Ovary (tissue), 9 donors: ENCODE measurements around the gene ALPK3. TPM values are rescaled to one million over a fixed set of nuclear protein-coding genes. Genes with fewer than 3 reads are reported as not detected.

Experiments
- DNase-seq, 5 donors: peaks; one replicate each; pipeline ENCODE4 v3.0.0-alpha.2; 2019 to 2020
- H3K27ac ChIP-seq, 2 donors: fragments of 200-600 bp; one replicate each; pipeline versions ENCODE4 v1.5.1 to v1.8.0; 2019 to 2022
- H3K27me3 ChIP-seq: fragments of 200-600 bp; one replicate; pipeline ENCODE4 v1.8.0; 2022
- H3K36me3 ChIP-seq: fragments of 200-600 bp; sonication (generic); one replicate; pipeline ENCODE4 v1.5.1; 2019
- H3K4me1 ChIP-seq: one replicate; pipeline ENCODE4 v1.8.1; 2013; ENCODE audit warnings: mild to moderate bottlenecking, moderate library complexity; ENCODE audit not compliant: insufficient read depth
- H3K4me3 ChIP-seq: fragments of 200-600 bp; sonication (generic); one replicate; pipeline ENCODE4 v1.5.1; 2017
- H3K9me3 ChIP-seq, 2 donors: fragments of 200-600 bp in 1 of 2; sonication (generic) in 1 of 2; one replicate each; pipeline versions ENCODE4 v1.5.1 to v1.8.1; 2013 to 2019; ENCODE audit warnings: mild to moderate bottlenecking in 1 of 2, moderate library complexity in 1 of 2
- CTCF ChIP-seq, 3 donors: fragments of 450-650 bp in 2 of 3; fragments of 200-600 bp in 1 of 3; IDR thresholded peaks; one replicate each; pipeline versions ENCODE4 v1.5.1 to v1.8.0; 2016 to 2022; ENCODE audit warnings: antibody characterized with exemption in 3 of 3, mild to moderate bottlenecking in 1 of 3
- EP300 ChIP-seq: sonication (generic); formaldehyde crosslinking; IDR thresholded peaks from one replicate; pipeline ENCODE4 v1.6.1; 2017; ENCODE audit warnings: antibody characterized with exemption
- POLR2A ChIP-seq: fragments of 450-650 bp; IDR thresholded peaks from one replicate; pipeline ENCODE4 v1.6.1; 2017; ENCODE audit warnings: antibody characterized with exemption, mild to moderate bottlenecking, moderate library complexity
- WGBS, 3 donors: extraction: QIAGEN DNeasy Blood & Tissue Kit in 1 of 3; methylation state at CpG; one replicate each; pipeline versions ENCODE4 v1.1.5 to v1.1.7; 2013 to 2017; 5-methylcytosine and 5-hydroxymethylcytosine counted together
- intact Hi-C, 4 donors: fragments of 100-400 bp; cut with DNase I; formaldehyde crosslinking; loops; one replicate each; pipeline versions ENCODE4 v1.11.0 to v1.15.1; 2022 to 2023
- polyA plus RNA-seq, 2 donors: library from polyadenylated mRNA; stranded (reverse); fragments of 200-250 nt in 1 of 2; fragments of 350-450 nt in 1 of 2; fragmentation: Illumina TruSeq in 1 of 2; extraction: RNeasy Lipid Tissue Mini Kit (QIAGEN cat#74804) in 1 of 2; gene quantifications; one replicate each; pipeline ENCODE4 v1.2.3, GENCODE V29; 2013 to 2014
- total RNA-seq, 7 donors: library from RNA; depleted of rRNA in 2 of 7; stranded (reverse); fragments of >200 nt in 2 of 7; fragmentation: NEBNext Ultra II Directional in 3 of 7; extraction: Animal tissue kit (Norgen Biotek cat#: 25700) in 3 of 7; gene quantifications; one replicate each; pipeline versions ENCODE4 v1.1.0 to v1.2.4, GENCODE V29; 2016 to 2023
- donor health status: DM: no; HTN: no; CAD: no; lungs with moderate emphysema.
- donor health status: DM: no; HTN: no; CAD: no.
- donor health status: Bipolar disorder and iron deficiency.
- donor health status: DM: yes; HTN: yes; CAD: no.
- donor health status: DM: no; HTN: no; CAD: no.
- donor health status: DM: yes; HTN: yes; CAD: no.

The ALPK3 gene
- total and polyA plus RNA-seq, 9 donors, result 0.48 to 2.8 (median 1.0) TPM

GRCh38 chr15:84909782-84910181 is 92.6 kb downstream of the ALPK3 start:
- intact Hi-C loops, result loop anchor here in 1 of 4 donors (10.0 kb wide), 3 partner anchors 85 to 255 kb away; partner anchors contain the start of genes NMB, WDR73 and ZNF592
- TF ChIP-seq EP300 (no peak), POLR2A (no peak), CTCF (IDR thresholded peaks at IDR 0.05) (no peak)
- H3K27ac ChIP-seq, result peak overlapping the region in 1 of 2 donors; percentile 33

DNA sequence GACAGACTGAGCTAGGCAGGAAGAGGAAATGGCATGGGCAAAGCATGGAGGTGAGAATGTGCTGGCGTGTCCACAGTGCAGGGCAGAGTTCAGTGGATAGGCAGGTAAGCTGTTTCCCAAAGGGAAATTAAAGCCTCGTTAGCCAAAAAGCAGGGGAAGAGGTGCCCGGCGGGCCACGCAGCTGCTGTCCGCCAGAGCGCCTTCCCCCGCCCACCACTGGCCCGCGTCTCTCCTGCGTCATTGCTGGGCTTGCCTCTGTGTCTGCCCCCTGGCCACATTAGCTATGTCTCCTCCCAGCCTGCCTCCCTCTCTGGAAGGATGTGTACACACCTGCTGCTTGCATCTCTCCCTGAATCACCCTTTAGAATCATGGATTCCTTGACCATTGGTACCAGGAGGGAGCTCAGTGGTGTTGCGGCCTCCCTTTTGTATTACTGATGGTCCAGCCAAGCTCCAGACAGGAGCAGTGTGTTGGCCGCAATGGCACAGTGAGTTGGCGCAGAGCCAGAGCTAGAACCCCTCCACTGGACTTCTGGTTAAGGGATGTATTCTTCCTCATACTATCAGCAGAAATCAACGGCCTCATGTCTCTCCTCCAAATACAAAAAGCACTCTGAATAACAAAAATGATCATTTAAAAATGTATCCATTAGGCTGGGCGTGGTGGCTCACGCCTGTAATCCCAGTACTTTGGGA is 93.9 kb downstream of the ALPK3 start:
- TF ChIP-seq POLR2A, result no peak
- no peak for TF ChIP-seq CTCF (IDR thresholded peaks at IDR 0.05)
- no peak for TF ChIP-seq EP300
- H3K36me3 ChIP-seq, result no peaks in the 10 kb centered on the region
- no peaks in the 10 kb centered on the region for H3K9me3 ChIP-seq
- no peak overlapping the region for H3K4me3 ChIP-seq
- WGBS, 3 donors, result 89 to 96% (median 93%) methylated on average over 17 of the region's 17 CpGs
- H3K27me3 ChIP-seq, result no peaks in the 10 kb centered on the region
- intact Hi-C loops, result loop anchor here in 1 of 4 donors (10.0 kb wide), 3 partner anchors 86 to 256 kb away; partner anchors contain the start of genes NMB, WDR73 and ZNF592
- peaks cover 23% of the 10 kb centered on the region for H3K4me1 ChIP-seq
- DNase-seq, result peak in 1 of 5 donors; percentile 45
- peak overlapping the region in 1 of 2 donors; percentile 81 for H3K27ac ChIP-seq

More at GRCh38 chr15:84909782-84910181, 92.6 kb downstream of the ALPK3 start:
- Histone ChIP-seq H3K4me3 (no peak overlapping the region), H3K9me3 (no peaks in the 10 kb centered on the region), H3K27me3 (no peaks in the 10 kb centered on the region), H3K36me3 (no peaks in the 10 kb centered on the region), H3K4me1 (peaks cover 23% of the 10 kb centered on the region)
- no peak for DNase-seq
- WGBS, 3 donors, result 80 to 87% (median 85%) methylated on average over 4 of the region's 4 CpGs

- intact Hi-C loops, result loop anchor here in 1 of 4 donors (10.0 kb wide), 3 partner anchors 87 to 257 kb away; partner anchors contain the start of genes NMB, WDR73 and ZNF592
- Histone ChIP-seq H3K9me3 (no peaks in the 10 kb centered on the region), H3K27ac (peak overlapping the region; percentile 11 to 81)
Observed at GRCh38 chr15:84911879-84912660, 94.9 kb downstream of the ALPK3 start.

More at GRCh38 chr15:84911879-84912660, 94.9 kb downstream of the ALPK3 start:
- peak; percentile 87 to 95 (median 91) for DNase-seq
- Histone ChIP-seq H3K4me3 (no peak overlapping the region), H3K27me3 (no peaks in the 10 kb centered on the region), H3K36me3 (no peaks in the 10 kb centered on the region), H3K4me1 (peaks cover 23% of the 10 kb centered on the region)
- TF ChIP-seq EP300, result peak; percentile 43
- TF ChIP-seq CTCF (IDR thresholded peaks at IDR 0.05), result no peak
- WGBS, 3 donors, result 14 to 26% (median 19%) methylated on average over 6 of the region's 6 CpGs
